Fibroblast of villous mesenchyme (primary cell): ENCODE results near the gene QARS1. TPM values are rescaled to one million over a fixed set of nuclear protein-coding genes. Genes with fewer than 3 reads are reported as not detected.
A peak's percentile ranks its signal among the peaks of the same experiment; 100 is the strongest.

Source experiments
- DNase-seq: peaks from one replicate; pipeline ENCODE4 v3.0.0-alpha.2; 2010; ENCODE audit warnings: low read depth
- H3K4me3 ChIP-seq: 2 replicates; pipeline ENCODE4 v1.5.1; 2011; ENCODE audit warnings: low read depth, mild to moderate bottlenecking, low read length
- CTCF ChIP-seq: IDR thresholded peaks from 2 replicates; pipeline ENCODE4 v1.5.1; 2012; ENCODE audit warnings: low read depth, mild to moderate bottlenecking, low read length; ENCODE audit not compliant: insufficient read depth
- total RNA-seq: library from RNA; depleted of rRNA; stranded (reverse); fragments of >200 nt; gene quantifications from 2 replicates; pipeline ENCODE4 v1.2.3, GENCODE V29; 2012

QARS1 gene
- total RNA-seq, 1 donor: 215 TPM

GRCh38 chr3:49121132-49121736, 16.7 kb upstream of the QARS1 start:
- H3K4me3 ChIP-seq: peak overlapping the region; percentile 94
- no peak for DNase-seq
- TF ChIP-seq CTCF: no peak

- H3K4me3 ChIP-seq: peak within 1 kb of the TSS; percentile 94
- no peak for TF ChIP-seq CTCF
- peak; percentile 95 for DNase-seq
These were observed 16.0 kb upstream of the QARS1 start, which contains the start of gene USP19 for GRCh38 chr3:49120438-49121131. TSS of gene USP19 (minus strand) at chr3:49120823. CDS start at chr3:49119145, 1,678 bp downstream.

- no peak for DNase-seq
- peak overlapping the region; percentile 94 for H3K4me3 ChIP-seq
- TF ChIP-seq CTCF: no peak
These were observed 15.5 kb upstream of the QARS1 start for GRCh38 chr3:49120096-49120437.

GRCh38 chr3:49119439-49119838, 14.9 kb upstream of the QARS1 start:
- no peak for DNase-seq
- TF ChIP-seq CTCF: no peak
- H3K4me3 ChIP-seq: peak overlapping the region; percentile 94

- no peak for DNase-seq
- no peak for TF ChIP-seq CTCF
- H3K4me3 ChIP-seq: peak overlapping the region; percentile 94
These were observed 14.5 kb upstream of the QARS1 start for GRCh38 chr3:49119036-49119435.

- H3K4me3 ChIP-seq: no peak overlapping the region
- TF ChIP-seq CTCF: no peak
- DNase-seq: no peak
These were observed 7.7 kb upstream of the QARS1 start for GRCh38 chr3:49112262-49112661.
